Measurements from ENCODE around the gene CEP104.
"Not testable (repeated sequence)": the region's sequence is repeated elsewhere in the genome, so short reads cannot be mapped to it uniquely, and the experiment has no call there.

- TF ChIP-seq CTCF (conservative IDR thresholded peaks at IDR 0.05 in 1 of 2, IDR thresholded peaks at IDR 0.05 in 1 of 2; ENCODE audit: low read depth in 1 of 2, low read length in 2 of 2); EZH2 (IDR thresholded peaks at IDR 0.05; ENCODE audit: low read length, missing control alignments): not testable (repeated sequence)
These were observed 46.8 kb downstream of the CEP104 start for GRCh38 chr1:3810149-3810761.

Measured in fibroblast of lung (primary cell).